Ramos (cell line): ENCODE measurements around the gene LONP2.
"Not testable (repeated sequence)": the region's sequence is repeated elsewhere in the genome, so short reads cannot be mapped to it uniquely, and the experiment has no call there.

ENCODE experiments used
- in situ Hi-C: fragments of 300-500 bp; cut with MboI; formaldehyde crosslinking; loops from one replicate; pipeline ENCODE4 v1.14.3; 2022; ENCODE audit warnings: low sequenced_read_pairs; ENCODE audit not compliant: unreplicated experiment

Gene LONP2

DNA sequence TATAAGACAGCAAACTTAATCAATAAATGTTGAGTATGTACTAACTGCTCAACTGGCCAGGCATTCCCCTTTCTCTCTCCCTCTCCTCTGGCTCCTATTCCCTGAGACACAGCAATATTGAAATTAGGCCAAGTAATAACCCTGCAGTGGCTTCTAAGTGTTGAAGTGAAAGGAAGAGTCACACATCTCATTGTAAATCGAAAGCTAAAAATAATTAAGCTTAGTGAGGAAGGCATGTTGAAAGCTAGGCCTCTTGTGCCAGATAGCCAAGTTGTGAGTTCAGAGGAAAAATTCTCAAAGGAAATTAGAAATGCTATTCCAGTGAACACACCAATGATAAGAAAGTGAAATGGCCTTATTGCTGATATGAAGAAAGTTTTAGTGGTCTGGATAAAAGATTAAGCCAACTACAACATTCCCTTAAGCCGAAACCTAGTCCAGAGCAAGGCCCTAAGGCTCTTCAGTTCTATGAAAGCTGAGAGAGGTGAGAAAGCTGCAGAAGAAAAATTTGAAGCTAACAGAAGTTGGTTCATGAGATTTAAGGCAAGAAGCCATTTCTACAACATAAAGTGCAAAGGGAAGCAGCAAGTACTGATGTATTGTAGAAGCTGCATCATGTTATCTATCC is 38.6 kb downstream of the LONP2 start:
- in situ Hi-C loops, result no loop called here

DNA sequence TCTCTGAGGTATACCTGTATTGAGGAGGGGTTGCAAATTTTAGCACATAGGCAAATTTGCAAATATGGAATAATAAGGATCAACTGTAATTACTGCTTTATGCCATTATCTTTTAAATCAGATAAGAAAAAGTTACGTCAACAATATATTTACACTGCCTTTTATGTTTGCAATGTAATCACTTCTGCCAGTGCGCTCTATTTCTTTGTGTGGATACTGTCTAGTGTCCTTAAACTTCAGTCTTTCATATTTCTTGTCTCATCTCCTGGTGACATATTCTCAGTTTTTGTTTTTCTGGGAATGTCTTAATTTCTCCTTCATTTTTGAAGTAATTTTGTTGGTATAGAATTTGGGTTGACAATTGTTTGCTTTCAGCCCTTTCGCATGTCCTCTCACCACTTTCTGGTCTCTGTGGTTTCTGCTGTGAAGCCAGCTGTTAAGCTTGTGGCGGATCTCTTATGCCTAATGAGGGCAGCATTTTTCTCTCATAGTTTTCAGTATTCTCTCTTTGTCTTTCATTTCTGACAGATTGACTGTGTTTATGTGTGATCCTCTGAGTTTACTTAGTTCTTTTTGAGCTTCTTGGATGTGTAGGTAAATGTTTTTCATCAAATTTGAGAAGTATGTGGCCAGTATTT is 40.8 kb downstream of the LONP2 start:
- in situ Hi-C loops, result no loop called here

DNA sequence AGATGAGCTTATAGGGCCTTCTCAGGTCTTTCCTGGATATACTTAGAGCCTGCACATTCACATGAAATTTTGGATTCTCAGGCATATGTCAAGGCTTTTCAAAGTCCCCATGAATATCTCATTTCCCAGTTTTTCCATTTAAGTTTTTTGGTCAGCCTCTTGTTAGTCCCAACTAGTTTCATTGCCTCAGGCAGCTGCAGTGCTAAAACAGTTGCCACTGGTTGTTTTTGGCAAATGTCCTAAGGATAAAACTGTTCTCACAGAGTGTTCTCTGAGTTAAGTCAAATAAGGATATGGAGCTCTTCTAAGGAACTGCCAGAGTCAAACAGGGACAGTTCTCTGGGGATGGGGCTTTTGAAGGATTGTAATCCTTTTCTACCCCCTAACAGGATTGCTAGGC is 43.1 kb downstream of the LONP2 start:
- in situ Hi-C loops, result no loop called here

DNA sequence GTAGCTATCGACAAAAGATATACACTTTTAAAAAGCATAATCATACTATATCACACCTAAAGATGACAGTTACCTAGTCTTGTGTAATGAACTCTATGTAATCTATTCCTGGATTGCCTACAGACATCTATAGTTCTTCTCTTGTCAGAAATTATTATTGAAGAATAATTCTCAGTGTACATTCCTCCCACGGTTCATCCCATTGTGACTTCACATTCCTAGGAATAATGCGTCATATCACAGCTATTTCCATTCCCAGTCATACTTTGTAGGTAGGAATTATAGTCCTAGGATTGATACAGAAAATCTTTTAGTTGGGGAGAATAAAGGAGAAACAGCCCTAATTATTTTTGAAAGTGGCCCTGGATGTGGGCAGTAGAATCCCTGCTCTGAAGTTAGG is 47.2 kb downstream of the LONP2 start:
- in situ Hi-C loops, result no loop called here

DNA sequence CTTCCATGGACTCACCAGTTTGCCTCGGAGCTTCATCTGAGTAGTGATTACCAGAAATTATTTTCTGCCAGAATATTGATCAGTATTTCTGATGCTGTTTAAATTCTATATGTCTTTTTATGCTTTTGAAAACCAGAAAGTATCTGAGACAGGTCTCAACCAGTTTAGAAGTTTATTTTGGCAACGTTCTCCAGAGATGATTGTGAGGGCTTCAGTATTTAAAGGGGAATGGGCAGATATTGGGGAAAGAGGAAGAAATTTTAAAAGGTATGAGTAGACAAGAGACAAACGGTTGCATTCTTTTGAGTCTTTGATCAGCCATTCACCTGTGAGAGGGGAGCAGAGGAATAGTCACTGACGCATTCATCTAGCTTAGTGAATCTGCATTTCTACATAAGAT is 47.7 kb downstream of the LONP2 start:
- in situ Hi-C loops, result no loop called here

- in situ Hi-C loops, result no loop called here
Observed at GRCh38 chr16:48292452-48292851, 48.4 kb downstream of the LONP2 start.

- in situ Hi-C loops, result no loop called here
Observed at GRCh38 chr16:48294724-48295123, 50.6 kb downstream of the LONP2 start.

- in situ Hi-C loops, result no loop called here
Observed at GRCh38 chr16:48295488-48296281, 51.6 kb downstream of the LONP2 start.

- in situ Hi-C loops, result no loop called here
Observed at GRCh38 chr16:48299471-48299870, 55.4 kb downstream of the LONP2 start.

DNA sequence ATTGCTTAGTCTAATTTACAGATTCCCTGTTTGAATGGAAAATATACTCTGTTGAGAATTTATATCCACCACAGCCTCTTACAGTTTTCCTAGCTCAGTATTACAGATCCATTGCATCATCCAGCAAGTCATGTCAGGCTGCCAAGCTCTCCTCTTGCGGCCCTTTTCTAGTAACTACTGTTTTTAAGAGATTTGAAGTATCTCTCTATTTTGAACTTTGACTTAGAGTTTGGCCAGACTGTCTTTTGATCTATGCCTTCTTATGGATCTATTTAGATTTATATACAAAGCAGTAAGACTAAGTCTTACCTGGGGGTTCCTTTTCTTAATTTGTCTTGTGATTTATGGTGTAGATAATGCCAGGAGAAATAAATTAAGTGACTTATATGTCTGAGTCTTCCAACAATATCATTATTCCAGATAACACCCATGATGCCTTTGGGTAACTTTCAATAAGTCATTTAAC is 56.3 kb downstream of the LONP2 start:
- in situ Hi-C loops, result no loop called here

DNA sequence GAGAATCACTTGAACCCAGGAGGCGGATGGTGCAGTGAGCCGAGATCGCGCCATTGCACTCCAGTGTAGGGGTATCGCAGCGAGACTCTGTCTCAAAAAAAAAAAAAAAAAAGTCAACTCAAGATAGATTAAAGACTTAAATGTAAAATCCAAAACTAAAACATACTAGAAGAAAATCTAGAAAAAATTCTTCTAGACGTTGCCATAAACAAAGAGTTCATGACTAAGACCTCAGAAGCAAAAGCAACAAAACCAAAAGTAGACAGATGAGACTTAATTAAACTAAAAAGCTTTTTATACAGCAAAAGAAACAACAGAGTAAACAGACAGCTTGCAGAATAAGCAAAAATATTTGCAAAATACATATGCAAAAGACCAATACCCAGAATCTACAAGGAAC is 64.4 kb downstream of the LONP2 start:
- in situ Hi-C loops, result no loop called here

DNA sequence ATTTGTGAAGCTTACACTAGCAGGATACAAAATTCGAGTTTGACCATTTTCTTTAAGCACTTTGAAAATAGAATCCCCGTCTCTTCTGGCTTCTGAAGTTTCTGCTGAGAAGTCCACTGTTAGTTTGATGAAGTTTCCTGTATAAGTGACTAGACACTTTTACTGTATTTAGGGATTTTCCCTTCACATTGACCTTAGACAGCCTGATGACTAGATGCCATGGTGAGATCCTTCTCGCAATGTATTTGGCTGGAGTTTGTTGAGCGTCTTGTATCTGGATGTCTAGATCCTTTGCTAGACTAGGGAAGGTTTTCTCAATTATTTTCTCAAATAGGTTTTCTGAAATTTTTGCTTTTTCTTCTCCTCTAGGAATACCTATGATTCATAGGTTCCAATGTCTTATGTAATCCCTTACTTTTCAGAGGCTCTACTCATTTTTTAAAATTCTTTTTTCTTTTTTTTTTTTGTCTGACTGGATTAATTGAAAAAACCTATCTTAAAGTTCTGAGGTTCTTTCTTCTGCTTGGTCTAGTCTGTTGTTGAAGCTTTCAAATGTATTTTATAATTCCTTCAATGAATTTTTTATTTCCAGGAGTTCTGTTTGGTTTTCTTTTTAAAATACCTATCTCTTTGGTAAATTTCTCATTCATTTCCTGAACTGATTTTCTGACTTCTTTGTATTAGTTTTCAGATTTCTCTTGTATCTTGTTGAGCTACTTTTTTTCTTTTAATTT is 67.0 kb downstream of the LONP2 start:
- in situ Hi-C loops, result no loop called here

- in situ Hi-C loops, result not testable (repeated sequence)
Observed at GRCh38 chr16:48313905-48314304, 69.8 kb downstream of the LONP2 start.

GRCh38 chr16:48317026-48317425 is 72.9 kb downstream of the LONP2 start:
- in situ Hi-C loops, result no loop called here

GRCh38 chr16:48317614-48318315 is 73.7 kb downstream of the LONP2 start:
- in situ Hi-C loops, result no loop called here

DNA sequence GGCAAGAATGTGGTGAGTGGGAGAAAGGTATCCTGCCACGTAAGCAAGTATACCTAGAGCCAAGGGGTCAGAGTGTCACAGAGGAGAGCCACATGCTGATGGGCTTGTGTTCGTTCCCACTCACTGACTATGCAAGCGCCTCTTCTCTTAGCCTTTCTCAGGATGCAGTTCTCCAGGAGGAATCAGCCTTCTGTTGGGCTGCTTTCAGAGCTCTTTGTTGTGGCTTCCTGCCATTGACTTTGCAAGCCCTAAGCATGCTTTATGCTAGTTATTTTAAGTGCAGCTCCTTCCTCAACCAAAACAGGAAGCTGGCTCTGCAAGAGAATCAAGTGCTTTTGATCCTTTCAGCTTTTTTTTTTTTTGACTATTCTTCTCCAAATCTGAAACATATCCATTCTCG is 74.5 kb downstream of the LONP2 start:
- in situ Hi-C loops, result no loop called here

DNA sequence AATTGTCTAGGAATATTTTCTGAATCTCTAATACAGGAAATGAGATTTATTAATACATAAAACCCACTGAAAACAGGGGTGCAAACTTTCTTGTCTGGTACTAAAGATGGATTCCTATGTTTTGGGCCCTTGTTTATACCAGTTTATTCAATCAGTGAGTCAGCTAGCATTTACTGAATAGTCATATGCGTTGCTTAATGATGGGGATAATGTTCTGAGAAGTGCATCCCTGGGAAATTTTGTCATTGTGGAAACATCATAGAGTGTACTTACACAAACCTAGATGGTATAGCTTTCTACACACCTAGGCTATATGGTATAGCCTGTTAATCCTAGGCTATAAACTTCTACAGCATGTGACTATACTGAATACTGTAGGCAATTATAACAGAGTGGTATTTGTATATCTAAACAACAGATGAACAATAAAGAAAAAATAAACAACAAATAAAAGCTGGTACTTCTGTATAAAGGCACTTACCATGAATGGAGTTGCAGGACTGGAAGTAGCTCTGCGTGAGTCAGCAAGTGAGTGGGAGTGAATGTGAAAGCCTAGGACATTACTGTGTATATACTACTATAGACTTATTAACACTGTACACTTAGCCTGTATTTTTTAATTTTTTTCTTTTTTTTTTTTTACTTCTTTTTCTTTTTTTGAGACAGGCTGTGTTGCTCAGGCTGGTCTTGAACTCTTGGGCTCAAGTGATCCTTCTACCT is 77.4 kb downstream of the LONP2 start:
- in situ Hi-C loops, result no loop called here

- in situ Hi-C loops, result no loop called here
Observed at GRCh38 chr16:48323783-48324775, 80.0 kb downstream of the LONP2 start.
